Left ventricle myocardium inferior (tissue), 1 donor: Measurements from ENCODE around the gene GSG1L. TPM values are rescaled to one million over a fixed set of nuclear protein-coding genes. Genes with fewer than 3 reads are reported as not detected.

Source experiments
- DNase-seq: peaks from one replicate; pipeline ENCODE4 v3.0.0-alpha.2; 2020
- H3K27ac ChIP-seq: fragments of 200-600 bp; replicated peaks from 2 replicates; pipeline ENCODE4 v1.8.0; 2021
- H3K27me3 ChIP-seq: fragments of 200-600 bp; 2 replicates; pipeline ENCODE4 v1.8.0; 2021; ENCODE audit warnings: low read depth
- H3K36me3 ChIP-seq: fragments of 200-600 bp; 2 replicates; pipeline ENCODE4 v1.8.0; 2021
- H3K4me1 ChIP-seq: fragments of 200-600 bp; 2 replicates; pipeline ENCODE4 v1.8.0; 2021
- H3K4me3 ChIP-seq: fragments of 200-600 bp; 2 replicates; pipeline ENCODE4 v1.8.0; 2021; ENCODE audit warnings: mild to moderate bottlenecking, moderate library complexity
- H3K9me3 ChIP-seq: fragments of 200-600 bp; replicated peaks from 2 replicates; pipeline ENCODE4 v1.8.0; 2021
- intact Hi-C: fragments of 100-400 bp; cut with micrococcal nuclease; formaldehyde crosslinking; loops from one replicate; pipeline ENCODE4 v1.11.0; 2022
- total RNA-seq: library from RNA; stranded (reverse); fragmentation: NEBNext Ultra II Directional; extraction: Animal tissue kit (Norgen Biotek cat#: 25700); gene quantifications from one replicate; pipeline ENCODE4 v1.2.1, GENCODE V29; 2021
- TF ChIP-seq, protein P1 (sequence below): fragments of 200-600 bp; IDR thresholded peaks from 2 replicates; pipeline ENCODE4 v1.8.0; 2021; ENCODE audit warnings: antibody characterized with exemption, mild to moderate bottlenecking, borderline replicate concordance
- donor health status: DM: no; HTN: yes; CAD: no; lungs with severe emphysema.

The GSG1L gene
- total RNA-seq, 1 donor from 2014 or later, result 3.4 TPM

GRCh38 chr16:28078261-28078660, 14.7 kb upstream of the GSG1L start:
- DNase-seq, result no peak
- TF ChIP-seq, protein P1, sequence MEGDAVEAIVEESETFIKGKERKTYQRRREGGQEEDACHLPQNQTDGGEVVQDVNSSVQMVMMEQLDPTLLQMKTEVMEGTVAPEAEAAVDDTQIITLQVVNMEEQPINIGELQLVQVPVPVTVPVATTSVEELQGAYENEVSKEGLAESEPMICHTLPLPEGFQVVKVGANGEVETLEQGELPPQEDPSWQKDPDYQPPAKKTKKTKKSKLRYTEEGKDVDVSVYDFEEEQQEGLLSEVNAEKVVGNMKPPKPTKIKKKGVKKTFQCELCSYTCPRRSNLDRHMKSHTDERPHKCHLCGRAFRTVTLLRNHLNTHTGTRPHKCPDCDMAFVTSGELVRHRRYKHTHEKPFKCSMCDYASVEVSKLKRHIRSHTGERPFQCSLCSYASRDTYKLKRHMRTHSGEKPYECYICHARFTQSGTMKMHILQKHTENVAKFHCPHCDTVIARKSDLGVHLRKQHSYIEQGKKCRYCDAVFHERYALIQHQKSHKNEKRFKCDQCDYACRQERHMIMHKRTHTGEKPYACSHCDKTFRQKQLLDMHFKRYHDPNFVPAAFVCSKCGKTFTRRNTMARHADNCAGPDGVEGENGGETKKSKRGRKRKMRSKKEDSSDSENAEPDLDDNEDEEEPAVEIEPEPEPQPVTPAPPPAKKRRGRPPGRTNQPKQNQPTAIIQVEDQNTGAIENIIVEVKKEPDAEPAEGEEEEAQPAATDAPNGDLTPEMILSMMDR, result no peak
- H3K27me3 ChIP-seq, result peaks cover 16% of the 10 kb centered on the region
- H3K27ac ChIP-seq, result no peak overlapping the region
- H3K9me3 ChIP-seq, result no peaks in the 10 kb centered on the region
- intact Hi-C loops, result loop anchor here (10.0 kb wide), 1 partner anchor 103 kb away; no protein-coding TSS in a partner anchor
- H3K4me1 ChIP-seq, result no peaks in the 10 kb centered on the region
- H3K36me3 ChIP-seq, result no peaks in the 10 kb centered on the region
- H3K4me3 ChIP-seq, result no peak overlapping the region

- TF ChIP-seq, protein P1, result no peak
- no peaks in the 10 kb centered on the region for H3K4me1 ChIP-seq
- peaks cover 35% of the 10 kb centered on the region for H3K27me3 ChIP-seq
- intact Hi-C loops, result loop anchor here (10.0 kb wide), 1 partner anchor 99 kb away; no protein-coding TSS in a partner anchor
- no peak overlapping the region for H3K4me3 ChIP-seq
- no peak for DNase-seq
- H3K36me3 ChIP-seq, result no peaks in the 10 kb centered on the region
- H3K27ac ChIP-seq, result no peak overlapping the region
- no peaks in the 10 kb centered on the region for H3K9me3 ChIP-seq
These were observed 10.3 kb upstream of the GSG1L start for GRCh38 chr16:28073836-28074235.

DNA sequence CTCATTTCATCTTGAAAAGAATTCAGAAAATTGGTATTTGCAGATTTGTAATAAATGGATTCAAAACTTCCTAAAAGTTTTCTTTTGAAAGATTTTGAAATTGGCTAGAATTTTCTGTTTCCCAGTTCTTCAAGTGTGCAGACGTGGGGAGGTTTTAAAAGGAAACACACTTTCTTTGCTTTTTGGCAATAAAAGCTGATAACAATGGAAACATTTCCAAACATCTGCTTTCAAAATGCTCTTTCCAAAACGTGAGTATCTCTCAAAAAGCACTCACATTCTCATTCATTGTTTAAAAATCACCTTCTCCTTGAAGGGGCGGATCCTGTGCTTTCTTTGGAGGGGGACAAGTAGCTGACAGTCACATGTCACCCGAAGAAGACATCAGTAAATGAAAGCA, 8.6 kb upstream of the GSG1L start:
- Histone ChIP-seq H3K27me3 (peaks cover 35% of the 10 kb centered on the region), H3K4me3 (no peak overlapping the region), H3K4me1 (peaks cover 10% of the 10 kb centered on the region), H3K36me3 (no peaks in the 10 kb centered on the region), H3K27ac (no peak overlapping the region), H3K9me3 (no peaks in the 10 kb centered on the region)
- TF ChIP-seq, protein P1, result no peak
- no peak for DNase-seq
- intact Hi-C loops, result loop anchor here (10.0 kb wide), 1 partner anchor 97 kb away; no protein-coding TSS in a partner anchor

DNA sequence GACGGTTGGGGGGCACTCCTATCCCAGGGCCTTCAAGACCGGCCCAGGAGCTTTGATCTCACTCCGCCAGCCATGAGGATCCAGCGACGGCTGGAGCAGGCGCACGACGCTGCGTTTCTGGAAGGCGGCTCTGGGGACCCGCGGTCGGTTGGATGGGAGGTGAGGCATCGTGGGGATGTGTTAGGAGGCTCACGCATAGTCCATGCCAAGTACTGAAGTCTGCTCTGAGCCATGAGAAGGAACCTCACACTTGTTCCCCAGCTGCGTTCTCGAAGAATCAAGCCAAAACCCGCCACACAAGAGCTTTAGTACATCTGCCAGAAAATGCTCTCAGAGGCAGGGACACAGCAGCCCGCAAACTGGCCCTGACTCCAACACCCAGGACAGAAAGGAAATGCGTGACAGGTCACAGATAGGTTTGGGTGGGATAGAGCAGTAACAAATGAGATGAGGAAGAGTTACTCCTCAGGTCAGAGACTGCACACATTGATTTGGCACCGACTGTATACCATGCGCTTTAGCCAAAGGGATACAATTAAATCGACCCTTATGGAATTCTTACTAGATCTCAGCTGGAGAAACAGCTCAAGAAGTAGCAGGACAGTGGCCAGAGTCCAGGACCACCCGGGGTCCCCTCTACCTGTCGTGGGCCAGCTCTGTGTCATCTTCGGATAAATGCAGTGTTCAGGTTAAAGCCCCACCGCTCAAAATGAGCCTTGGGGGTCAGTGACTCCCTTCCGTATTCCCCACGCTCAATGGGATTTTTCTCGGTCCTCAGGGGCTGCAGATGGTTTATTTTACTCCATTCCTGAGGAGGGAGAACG, 6.7 kb upstream of the GSG1L start:
- H3K27ac ChIP-seq, result no peak overlapping the region
- intact Hi-C loops, result loop anchor here (10.0 kb wide), 1 partner anchor 95 kb away; no protein-coding TSS in a partner anchor
- no peak for DNase-seq
- H3K4me3 ChIP-seq, result no peak overlapping the region
- no peaks in the 10 kb centered on the region for H3K36me3 ChIP-seq
- no peaks in the 10 kb centered on the region for H3K9me3 ChIP-seq
- H3K27me3 ChIP-seq, result peaks cover 36% of the 10 kb centered on the region
- TF ChIP-seq, protein P1, result no peak
- H3K4me1 ChIP-seq, result peaks cover 10% of the 10 kb centered on the region

DNA sequence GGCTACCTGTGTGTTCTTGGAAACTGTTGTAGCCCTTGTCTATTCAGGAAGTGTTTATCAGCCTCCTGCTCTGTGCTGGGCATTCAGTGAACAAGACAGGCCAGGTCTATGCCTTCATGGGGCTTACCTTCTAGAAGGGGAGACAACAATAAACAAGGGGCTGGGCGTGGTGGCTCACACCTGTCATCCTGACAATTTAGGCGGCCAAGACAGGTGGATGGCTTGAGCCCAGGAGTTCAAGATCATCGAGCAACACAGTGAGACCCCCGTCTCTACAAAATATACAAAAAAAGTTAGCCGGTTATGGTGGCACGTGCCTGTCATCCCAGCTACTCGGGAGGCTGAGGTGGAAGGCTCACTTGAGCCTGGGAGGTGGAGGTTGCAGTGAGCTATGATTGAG, 5.5 kb upstream of the GSG1L start:
- H3K27me3 ChIP-seq, result peaks cover 41% of the 10 kb centered on the region
- H3K4me3 ChIP-seq, result no peak overlapping the region
- no peaks in the 10 kb centered on the region for H3K36me3 ChIP-seq
- intact Hi-C loops, result no loop called here
- H3K4me1 ChIP-seq, result peaks cover 10% of the 10 kb centered on the region
- TF ChIP-seq, protein P1, result no peak
- no peak overlapping the region for H3K27ac ChIP-seq
- no peaks in the 10 kb centered on the region for H3K9me3 ChIP-seq
- no peak for DNase-seq
